HepG2 (cell line): Measurements from ENCODE around the gene SMTN. TPM values are rescaled to one million over a fixed set of nuclear protein-coding genes. Genes with fewer than 3 reads are reported as not detected.

Source experiments
- ATAC-seq: fragments of 200-7000 bp; cut with Tn5 transposase; 3 replicates; pipeline ENCODE4 v1.9.1; 2020; ENCODE audit warnings: mild to moderate bottlenecking, moderate library complexity
- BruUV-seq: library from RNA; stranded (reverse); fragments of 400-500 nt; replicated peaks from 2 replicates; lab custom pipeline; 2021; lab: Mats Ljungman, UMichigan
- CTCF ChIA-PET: fragments of 300-600 bp; formaldehyde crosslinking; extraction: SDS; loops from one replicate; lab custom pipeline; 2021; ENCODE audit warnings: low total read pairs, inconsistent platforms, low intra/inter-chr PET ratio; lab: Yijun Ruan, JAX
- POLR2A ChIA-PET: fragments of 350-600 bp; sonication (Branson Sonifier 250); formaldehyde crosslinking; loops from one replicate; lab custom pipeline; 2020; ENCODE audit warnings: antibody characterized with exemption, inconsistent platforms; lab: Yijun Ruan, JAX
- DNase-seq: peaks from one replicate; pipeline ENCODE4 v3.0.0-alpha.2; 2015; ENCODE audit warnings: low spot score
- FAIRE-seq: peaks from 3 replicates; lab custom pipeline; 2011; peaks lifted over from hg19 to GRCh38; lab: Jason Lieb, UNC
- H2AFZ ChIP-seq: one replicate; pipeline ENCODE4 v1.6.1; 2011; ENCODE audit warnings: low read length, inconsistent platforms
- H3K27ac ChIP-seq: fragments of 300-600 bp; 3 replicates; pipeline ENCODE4 v1.8.0; 2011; ENCODE audit warnings: mixed run types, mild to moderate bottlenecking, mixed read lengths, low read length, inconsistent platforms; ENCODE audit not compliant: insufficient read depth; ENCODE audit errors: extremely low read length
- H3K27me3 ChIP-seq, 2 experiments: fragments of 200-600 bp in 1 of 2; 2 replicates in 1 of 2; 3 replicates in 1 of 2; pipeline versions ENCODE4 v1.6.0 to v1.8.0; 2011; ENCODE audit warnings: low read length in 2 of 2, mild to moderate bottlenecking in 2 of 2, moderate library complexity in 2 of 2, inconsistent platforms in 1 of 2; ENCODE audit not compliant: insufficient read depth in 2 of 2, control insufficient read depth in 1 of 2
- H3K36me3 ChIP-seq, 2 experiments: fragments of 200-600 bp in 1 of 2; replicated peaks in 1 of 2; 2 replicates in 1 of 2; 3 replicates in 1 of 2; pipeline versions ENCODE4 v1.5.1 to v1.8.0; 2011; ENCODE audit warnings: low read length in 2 of 2, inconsistent platforms in 1 of 2; ENCODE audit not compliant: insufficient read depth in 2 of 2, control insufficient read depth in 1 of 2
- H3K4me1 ChIP-seq: 2 replicates; pipeline ENCODE4 v1.5.1; 2012; ENCODE audit warnings: low read length, inconsistent platforms; ENCODE audit not compliant: insufficient read depth
- H3K4me2 ChIP-seq: 2 replicates; pipeline ENCODE4 v1.6.0; 2011; ENCODE audit warnings: low read depth, low read length, inconsistent platforms
- H3K4me3 ChIP-seq, 3 experiments: fragments of 200-600 bp in 1 of 3; sonication (generic), shearing (Covaris generic) in 1 of 3; replicated peaks in 1 of 3; 2 replicates each; pipeline ENCODE4 v1.5.1; 2011 to 2016; ENCODE audit warnings: low read length in 3 of 3, inconsistent platforms in 2 of 3, low read depth in 2 of 3, mild to moderate bottlenecking in 2 of 3, control low read depth in 1 of 3, mixed read lengths in 1 of 3; ENCODE audit not compliant: insufficient read depth in 1 of 3
- H3K79me2 ChIP-seq: one replicate; pipeline ENCODE4 v1.6.1; 2011; ENCODE audit warnings: low read length, inconsistent platforms; ENCODE audit not compliant: insufficient read depth
- H3K9ac ChIP-seq: 2 replicates; pipeline ENCODE4 v1.6.0; 2011; ENCODE audit warnings: mild to moderate bottlenecking, low read depth, low read length, inconsistent platforms; ENCODE audit not compliant: insufficient read depth
- H3K9me3 ChIP-seq: 2 replicates; pipeline ENCODE4 v1.5.1; 2012; ENCODE audit warnings: mild to moderate bottlenecking, low read length
- H4K20me1 ChIP-seq: 2 replicates; pipeline ENCODE4 v1.6.0; 2011; ENCODE audit warnings: inconsistent platforms, mild to moderate bottlenecking, low read length, moderate library complexity; ENCODE audit not compliant: insufficient read depth
- HNRNPLL ChIP-seq: fragments of 200-400 bp; formaldehyde crosslinking; IDR thresholded peaks from 2 replicates; pipeline ENCODE4 v1.6.1; 2017; ENCODE audit warnings: mild to moderate bottlenecking, low read depth, low read length; ENCODE audit not compliant: poor library complexity, severe bottlenecking
- REPIN1 ChIP-seq: sonication (generic); formaldehyde crosslinking; IDR thresholded peaks from 2 replicates; pipeline ENCODE4 v1.8.0; 2022; ENCODE audit warnings: missing genetic modification reagents, low read depth, mild to moderate bottlenecking, borderline replicate concordance
- SIX1 ChIP-seq: sonication (generic); formaldehyde crosslinking; IDR thresholded peaks from 2 replicates; pipeline ENCODE4 v1.4.0; 2020; ENCODE audit warnings: missing genetic modification reagents, borderline replicate concordance
- SMAD9 ChIP-seq: sonication (generic); formaldehyde crosslinking; IDR thresholded peaks from 2 replicates; pipeline ENCODE4 v1.5.1; 2020; ENCODE audit warnings: mild to moderate bottlenecking, missing genetic modification reagents
- TAF1 ChIP-seq: sonication (generic); formaldehyde crosslinking; IDR thresholded peaks from 2 replicates; pipeline ENCODE4 v1.4.0; 2020; ENCODE audit warnings: missing genetic modification reagents
- ZNF263 ChIP-seq: sonication (generic); formaldehyde crosslinking; IDR thresholded peaks from 2 replicates; pipeline ENCODE4 v1.4.0; 2020; ENCODE audit warnings: missing genetic modification reagents
- ZNF598 ChIP-seq: sonication (generic); formaldehyde crosslinking; IDR thresholded peaks from 2 replicates; pipeline ENCODE4 v1.5.1; 2020; ENCODE audit warnings: mild to moderate bottlenecking, missing genetic modification reagents, borderline replicate concordance
- ZNF749 ChIP-seq: sonication (generic); formaldehyde crosslinking; IDR thresholded peaks from 2 replicates; pipeline ENCODE4 v1.8.0; 2022; ENCODE audit warnings: mild to moderate bottlenecking, missing genetic modification reagents, moderate library complexity, borderline replicate concordance
- WGBS: methylation state at CpG from one replicate; pipeline ENCODE4 v1.1.6; 2017; ENCODE audit warnings: low lambda C conversion rate; 5-methylcytosine and 5-hydroxymethylcytosine counted together
- in situ Hi-C: cut with HindIII; loops from 2 replicates; pipeline ENCODE4 v1.10.0; 2017; ENCODE audit warnings: low pct_unique_long_range_greater_than_20kb; ENCODE audit not compliant: extremely low pct_ligation_motif_present
- intact Hi-C: fragments of 100-400 bp; cut with micrococcal nuclease; formaldehyde crosslinking; loops from one replicate; pipeline ENCODE4 v1.10.0; 2022; ENCODE audit not compliant: unreplicated experiment
- polyA plus RNA-seq, 8 experiments: library from polyadenylated mRNA; depleted of rRNA in 3 of 8; stranded (reverse) in 7 of 8; unstranded in 1 of 8; fragments of >200 nt; fragmentation: Illumina TruSeq in 4 of 8; extraction: Trizol in 4 of 8; gene quantifications; 2 replicates each; pipeline versions ENCODE4 v1.2.1 to v1.2.3, GENCODE V29; 2011 to 2016; ENCODE audit warnings: low read depth in 4 of 8, missing spikeins in 1 of 8, mixed read lengths in 1 of 8; ENCODE audit not compliant: insufficient read depth in 1 of 8
- total RNA-seq, 5 experiments: library from RNA; depleted of rRNA; stranded (reverse); fragments of >200 nt; fragmentation: Illumina TruSeq; extraction: Trizol; gene quantifications; 2 replicates each; pipeline ENCODE4 v1.2.3, GENCODE V29; 2016; ENCODE audit warnings: low read depth in 1 of 5
- TF ChIP-seq, protein P1 (sequence below): sonication (generic); formaldehyde crosslinking; IDR thresholded peaks from 2 replicates; pipeline ENCODE4 v1.4.0; 2020; ENCODE audit warnings: mild to moderate bottlenecking, missing genetic modification reagents
- TF ChIP-seq, protein P2 (sequence below): sonication (generic); formaldehyde crosslinking; IDR thresholded peaks from 2 replicates; pipeline ENCODE4 v1.9.0; 2022; ENCODE audit warnings: missing genetic modification reagents, mild to moderate bottlenecking, borderline replicate concordance

SMTN gene
- total and polyA plus RNA-seq, 2 of the 13 experiments (the other 11 are each of a cell fraction or from before 2014, with no cell fraction given): 14.7 to 26.1 TPM

- TF ChIP-seq, protein P1, sequence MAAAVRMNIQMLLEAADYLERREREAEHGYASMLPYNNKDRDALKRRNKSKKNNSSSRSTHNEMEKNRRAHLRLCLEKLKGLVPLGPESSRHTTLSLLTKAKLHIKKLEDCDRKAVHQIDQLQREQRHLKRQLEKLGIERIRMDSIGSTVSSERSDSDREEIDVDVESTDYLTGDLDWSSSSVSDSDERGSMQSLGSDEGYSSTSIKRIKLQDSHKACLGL (CRISPR knock-in tag): no peak
- TF ChIP-seq REPIN1 (CRISPR knock-in tag) (no peak), ZNF598 (peak; percentile 42; the same call in 1 of the 2 replicates), ZNF263 (CRISPR knock-in tag) (no peak), SMAD9 (CRISPR knock-in tag) (no peak), HNRNPLL (peak; percentile 33), TAF1 (CRISPR knock-in tag) (peak; percentile 21; the same call in 1 of the 2 replicates)
These were observed 59.0 kb downstream of the SMTN start, which contains the start of gene PLA2G3 (continued) for GRCh38 chr22:31139866-31140716.

GRCh38 chr22:31140746-31141145, 59.6 kb downstream of the SMTN start:
- peak; percentile 7; the same call in 1 of the 3 replicates for ATAC-seq
- Histone ChIP-seq H3K4me2 (peak overlapping the region; percentile 26; the same call in 1 of the 2 replicates), H4K20me1 (no peaks in the 10 kb centered on the region)
- no peak for TF ChIP-seq ZNF749
- no peak for TF ChIP-seq SIX1 (CRISPR knock-in tag)
- TF ChIP-seq, protein P2, sequence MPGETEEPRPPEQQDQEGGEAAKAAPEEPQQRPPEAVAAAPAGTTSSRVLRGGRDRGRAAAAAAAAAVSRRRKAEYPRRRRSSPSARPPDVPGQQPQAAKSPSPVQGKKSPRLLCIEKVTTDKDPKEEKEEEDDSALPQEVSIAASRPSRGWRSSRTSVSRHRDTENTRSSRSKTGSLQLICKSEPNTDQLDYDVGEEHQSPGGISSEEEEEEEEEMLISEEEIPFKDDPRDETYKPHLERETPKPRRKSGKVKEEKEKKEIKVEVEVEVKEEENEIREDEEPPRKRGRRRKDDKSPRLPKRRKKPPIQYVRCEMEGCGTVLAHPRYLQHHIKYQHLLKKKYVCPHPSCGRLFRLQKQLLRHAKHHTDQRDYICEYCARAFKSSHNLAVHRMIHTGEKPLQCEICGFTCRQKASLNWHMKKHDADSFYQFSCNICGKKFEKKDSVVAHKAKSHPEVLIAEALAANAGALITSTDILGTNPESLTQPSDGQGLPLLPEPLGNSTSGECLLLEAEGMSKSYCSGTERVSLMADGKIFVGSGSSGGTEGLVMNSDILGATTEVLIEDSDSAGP (CRISPR knock-in tag): no peak
- TF ChIP-seq, all 625 proteins: peak for 0
- POLR2A ChIA-PET: interaction anchor here (1.6 kb wide), 1 partner anchor 33 kb away, joined by 4 read pairs; the partner anchor contains the start of gene SELENOM
- no peak for DNase-seq
- H3K27ac ChIP-seq: no peak overlapping the region
- in situ Hi-C loops: loop anchor here (5.0 to 10.0 kb wide), 2 partner anchors 38 to 176 kb away; partner anchors contain the start of genes MORC2 and TUG1
- no peaks in the 10 kb centered on the region for H3K79me2 ChIP-seq
- CTCF ChIA-PET: no interaction called here
- H3K4me1 ChIP-seq: peaks cover 10% of the 10 kb centered on the region
- H3K36me3 ChIP-seq: no peaks in the 10 kb centered on the region
- intact Hi-C loops: no loop called here
- no peak overlapping the region for H3K4me3 ChIP-seq
- peaks cover 6 to 48% of the 10 kb centered on the region in 2 experiments; a peak in 4 of 5 replicates for H3K27me3 ChIP-seq
- no peak overlapping the region for H2AFZ ChIP-seq
- WGBS: no CpG with 5 or more reads among the region's 5 CpGs
- H3K9ac ChIP-seq: no peak overlapping the region
- no peaks in the 10 kb centered on the region for H3K9me3 ChIP-seq
- no TSS peak for BruUV-seq
- no peak for FAIRE-seq
